ENCODE measurements around the gene KRCC1.

Gene KRCC1

GRCh38 chr2:88088999-88089398 lies 33.4 kb upstream of the KRCC1 start:
- Histone ChIP-seq H3K36me3 (replicated peaks) (no peaks in the 10 kb centered on the region), H3K4me3 (ENCODE audit: low read depth, low read length) (no peak overlapping the region), H3K27me3 (replicated peaks) (no peaks in the 10 kb centered on the region), H3K27ac (no peak overlapping the region)
- TF ChIP-seq CTCF (IDR thresholded peaks at IDR 0.05; ENCODE audit: low read depth, low read length, missing control alignments) = no peak
- DNase-seq = no peak
- in situ Hi-C loops (cut with HindIII; ENCODE audit: low pct_ligation_motif_present, low sequenced_read_pairs) = no loop called here

GRCh38 chr2:88087763-88088162 lies 32.2 kb upstream of the KRCC1 start:
- Histone ChIP-seq H3K27ac (no peak overlapping the region), H3K27me3 (replicated peaks) (no peaks in the 10 kb centered on the region), H3K36me3 (replicated peaks) (no peaks in the 10 kb centered on the region), H3K4me3 (ENCODE audit: low read depth, low read length) (no peak overlapping the region)
- no peak for TF ChIP-seq CTCF (IDR thresholded peaks at IDR 0.05; ENCODE audit: low read depth, low read length, missing control alignments)
- DNase-seq = no peak
- in situ Hi-C loops (cut with HindIII; ENCODE audit: low pct_ligation_motif_present, low sequenced_read_pairs) = no loop called here

- no peak for TF ChIP-seq CTCF (IDR thresholded peaks at IDR 0.05; ENCODE audit: low read depth, low read length, missing control alignments)
- Histone ChIP-seq H3K4me3 (ENCODE audit: low read depth, low read length) (no peak overlapping the region), H3K36me3 (replicated peaks) (no peaks in the 10 kb centered on the region), H3K27ac (no peak overlapping the region), H3K27me3 (replicated peaks) (no peaks in the 10 kb centered on the region)
- in situ Hi-C loops (cut with HindIII; ENCODE audit: low pct_ligation_motif_present, low sequenced_read_pairs) = no loop called here
- DNase-seq = no peak
Measured at GRCh38 chr2:88087073-88087472, 31.5 kb upstream of the KRCC1 start.

- TF ChIP-seq CTCF (IDR thresholded peaks at IDR 0.05; ENCODE audit: low read depth, low read length, missing control alignments) = no peak
- no peak overlapping the region for H3K27ac ChIP-seq
Measured at GRCh38 chr2:88086401-88086800, 30.8 kb upstream of the KRCC1 start.

GRCh38 chr2:88085602-88086001 lies 30.0 kb upstream of the KRCC1 start:
- no peaks in the 10 kb centered on the region for H3K27me3 ChIP-seq (replicated peaks)
- in situ Hi-C loops (cut with HindIII; ENCODE audit: low pct_ligation_motif_present, low sequenced_read_pairs) = no loop called here
- TF ChIP-seq CTCF (IDR thresholded peaks at IDR 0.05; ENCODE audit: low read depth, low read length, missing control alignments) = no peak
- H3K36me3 ChIP-seq (replicated peaks) = no peaks in the 10 kb centered on the region
- no peak overlapping the region for H3K27ac ChIP-seq
- DNase-seq = no peak
- no peak overlapping the region for H3K4me3 ChIP-seq (ENCODE audit: low read depth, low read length)

More at GRCh38 chr2:88086401-88086800, 30.8 kb upstream of the KRCC1 start:
- in situ Hi-C loops (cut with HindIII; ENCODE audit: low pct_ligation_motif_present, low sequenced_read_pairs) = no loop called here
- Histone ChIP-seq H3K27me3 (replicated peaks) (no peaks in the 10 kb centered on the region), H3K36me3 (replicated peaks) (no peaks in the 10 kb centered on the region), H3K4me3 (ENCODE audit: low read depth, low read length) (no peak overlapping the region)
- DNase-seq = no peak

- no peak for TF ChIP-seq CTCF (IDR thresholded peaks at IDR 0.05; ENCODE audit: low read depth, low read length, missing control alignments)
- no peak for DNase-seq
- in situ Hi-C loops (cut with HindIII; ENCODE audit: low pct_ligation_motif_present, low sequenced_read_pairs) = no loop called here
- no peaks in the 10 kb centered on the region for H3K27me3 ChIP-seq (replicated peaks)
- H3K27ac ChIP-seq = no peak overlapping the region
- H3K36me3 ChIP-seq (replicated peaks) = no peaks in the 10 kb centered on the region
- no peak overlapping the region for H3K4me3 ChIP-seq (ENCODE audit: low read depth, low read length)
Measured at GRCh38 chr2:88085099-88085498, 29.5 kb upstream of the KRCC1 start.
